GM10266 (cell line): ENCODE data around the gene BRD8.
"Not testable (repeated sequence)": the region's sequence is repeated elsewhere in the genome, so short reads cannot be mapped to it uniquely, and the experiment has no call there.

Source experiments
- DNase-seq: peaks from one replicate; pipeline ENCODE4 v3.0.0; 2012; ENCODE audit errors: extremely low spot score
- CTCF ChIP-seq: IDR thresholded peaks from 2 replicates; pipeline ENCODE4 v1.5.1; 2012; ENCODE audit warnings: mild to moderate bottlenecking, low read depth; ENCODE audit not compliant: control insufficient read depth, insufficient read depth; ENCODE audit errors: missing control alignments

The BRD8 gene

GRCh38 chr5:138163721-138164120 lies 14.7 kb downstream of the BRD8 start:
- TF ChIP-seq CTCF: no peak
- DNase-seq: no peak

- TF ChIP-seq CTCF: no peak
- DNase-seq: no peak
Observed at GRCh38 chr5:138160706-138161105, 17.7 kb downstream of the BRD8 start.

- DNase-seq: no peak
- TF ChIP-seq CTCF: no peak
Observed at GRCh38 chr5:138159666-138160065, 18.8 kb downstream of the BRD8 start.

- no peak for TF ChIP-seq CTCF
Observed at GRCh38 chr5:138157626-138158025, 20.8 kb downstream of the BRD8 start.

GRCh38 chr5:138155977-138156376 lies 22.5 kb downstream of the BRD8 start:
- DNase-seq: not testable (repeated sequence)

More at GRCh38 chr5:138157626-138158025, 20.8 kb downstream of the BRD8 start:
- DNase-seq: no peak

- TF ChIP-seq CTCF: no peak
- DNase-seq: no peak
Observed at GRCh38 chr5:138149530-138149929, 28.9 kb downstream of the BRD8 start.

GRCh38 chr5:138148811-138149210 lies 29.6 kb downstream of the BRD8 start:
- TF ChIP-seq CTCF: no peak
- no peak for DNase-seq

GRCh38 chr5:138143578-138143977 lies 34.9 kb downstream of the BRD8 start:
- not testable (repeated sequence) for DNase-seq
